ENCODE data around the gene COBL. TPM values are rescaled to one million over a fixed set of nuclear protein-coding genes. Genes with fewer than 3 reads are reported as not detected.

The COBL gene
- total RNA-seq, 1 donor from 2014 or later, result 6.3 TPM

- Mint-ChIP-seq H3K36me3 (no peaks in the 10 kb centered on the region), H3K4me3 (no peak overlapping the region), H3K27me3 (ENCODE audit: insufficient read depth, low read depth) (peaks cover 8% of the 10 kb centered on the region), H3K27ac (no peak overlapping the region), H3K9me3 (no peaks in the 10 kb centered on the region), H3K4me1 (peaks cover 2% of the 10 kb centered on the region)
- Histone ChIP-seq H3K27me3 (no peaks in the 10 kb centered on the region), H3K4me2 (no peak overlapping the region), H2AFZ (replicated peaks) (peak overlapping the region; percentile 0), H3K9me3 (ENCODE audit: low read depth) (no peaks in the 10 kb centered on the region), H3F3A (ENCODE audit: low read depth) (no peaks in the 10 kb centered on the region), H3K4me3 (no peak overlapping the region), H3K9ac (no peak overlapping the region), H3K79me2 (ENCODE audit: low read depth) (peaks cover 57% of the 10 kb centered on the region), H3K36me3 (no peaks in the 10 kb centered on the region), H4K20me1 (ENCODE audit: low read depth) (no peaks in the 10 kb centered on the region), H3K27ac (no peak overlapping the region), H3K4me1 (peaks cover 18% of the 10 kb centered on the region)
- no peak for TF ChIP-seq CTCF (IDR thresholded peaks at IDR 0.05)
- TF ChIP-seq EZH2phosphoT487 (IDR thresholded peaks at IDR 0.05), result no peak
- TF ChIP-seq EZH2 (IDR thresholded peaks at IDR 0.05), result no peak
- peak; percentile 48 for DNase-seq (ENCODE audit: low spot score)
These were observed 24.0 kb downstream of the COBL start for GRCh38 chr7:51292596-51292995.

- H3K9me3 Mint-ChIP-seq, result no peaks in the 10 kb centered on the region
- peaks cover 53% of the 10 kb centered on the region for H3K79me2 ChIP-seq (ENCODE audit: low read depth)
- peaks cover 8% of the 10 kb centered on the region for H3K27me3 Mint-ChIP-seq (ENCODE audit: insufficient read depth, low read depth)
- H3K27me3 ChIP-seq, result no peaks in the 10 kb centered on the region
- no peak overlapping the region for H3K4me3 Mint-ChIP-seq
- H3K4me3 ChIP-seq, result no peak overlapping the region
- no peak overlapping the region for H3K9ac ChIP-seq
- no peaks in the 10 kb centered on the region for H3K36me3 Mint-ChIP-seq
- TF ChIP-seq EZH2 (IDR thresholded peaks at IDR 0.05) (no peak), EZH2phosphoT487 (IDR thresholded peaks at IDR 0.05) (no peak), CTCF (IDR thresholded peaks at IDR 0.05) (no peak)
- no peak overlapping the region for H3K27ac Mint-ChIP-seq
- no peaks in the 10 kb centered on the region for H4K20me1 ChIP-seq (ENCODE audit: low read depth)
- no peaks in the 10 kb centered on the region for H3F3A ChIP-seq (ENCODE audit: low read depth)
- H3K4me1 Mint-ChIP-seq, result peaks cover 2% of the 10 kb centered on the region
- H3K4me1 ChIP-seq, result peaks cover 12% of the 10 kb centered on the region
- DNase-seq (ENCODE audit: low spot score), result no peak
- no peaks in the 10 kb centered on the region for H3K9me3 ChIP-seq (ENCODE audit: low read depth)
- H3K27ac ChIP-seq, result no peak overlapping the region
- no peak overlapping the region for H2AFZ ChIP-seq (replicated peaks)
- no peaks in the 10 kb centered on the region for H3K36me3 ChIP-seq
- no peak overlapping the region for H3K4me2 ChIP-seq
These were observed 25.7 kb downstream of the COBL start for GRCh38 chr7:51290702-51291540.

GRCh38 chr7:51290304-51290637 is 26.3 kb downstream of the COBL start:
- H3K4me3 Mint-ChIP-seq, result no peak overlapping the region
- Histone ChIP-seq H3K9me3 (ENCODE audit: low read depth) (no peaks in the 10 kb centered on the region), H4K20me1 (ENCODE audit: low read depth) (no peaks in the 10 kb centered on the region), H3K27me3 (no peaks in the 10 kb centered on the region), H3K27ac (no peak overlapping the region), H3K79me2 (ENCODE audit: low read depth) (peaks cover 54% of the 10 kb centered on the region), H3K4me1 (peaks cover 11% of the 10 kb centered on the region), H3F3A (ENCODE audit: low read depth) (no peaks in the 10 kb centered on the region), H2AFZ (replicated peaks) (no peak overlapping the region), H3K4me2 (no peak overlapping the region), H3K36me3 (no peaks in the 10 kb centered on the region), H3K4me3 (no peak overlapping the region), H3K9ac (no peak overlapping the region)
- TF ChIP-seq EZH2 (IDR thresholded peaks at IDR 0.05) (no peak), CTCF (IDR thresholded peaks at IDR 0.05) (no peak), EZH2phosphoT487 (IDR thresholded peaks at IDR 0.05) (no peak)
- H3K27ac Mint-ChIP-seq, result no peak overlapping the region
- no peak for DNase-seq (ENCODE audit: low spot score)
- no peaks in the 10 kb centered on the region for H3K36me3 Mint-ChIP-seq
- H3K9me3 Mint-ChIP-seq, result no peaks in the 10 kb centered on the region
- H3K4me1 Mint-ChIP-seq, result peaks cover 2% of the 10 kb centered on the region
- H3K27me3 Mint-ChIP-seq (ENCODE audit: insufficient read depth, low read depth), result peaks cover 8% of the 10 kb centered on the region
